GM21717 (cell line): ENCODE measurements around the gene ZC3H7B.
"Not testable (repeated sequence)": the region's sequence is repeated elsewhere in the genome, so short reads cannot be mapped to it uniquely, and the experiment has no call there.

Source experiments
- ATAC-seq: cut with Tn5 transposase; IDR thresholded peaks from one replicate; pipeline ENCODE4 v1.9.1; 2021; ENCODE audit warnings: mild to moderate bottlenecking, moderate library complexity; ENCODE audit not compliant: unreplicated experiment

ZC3H7B gene

DNA sequence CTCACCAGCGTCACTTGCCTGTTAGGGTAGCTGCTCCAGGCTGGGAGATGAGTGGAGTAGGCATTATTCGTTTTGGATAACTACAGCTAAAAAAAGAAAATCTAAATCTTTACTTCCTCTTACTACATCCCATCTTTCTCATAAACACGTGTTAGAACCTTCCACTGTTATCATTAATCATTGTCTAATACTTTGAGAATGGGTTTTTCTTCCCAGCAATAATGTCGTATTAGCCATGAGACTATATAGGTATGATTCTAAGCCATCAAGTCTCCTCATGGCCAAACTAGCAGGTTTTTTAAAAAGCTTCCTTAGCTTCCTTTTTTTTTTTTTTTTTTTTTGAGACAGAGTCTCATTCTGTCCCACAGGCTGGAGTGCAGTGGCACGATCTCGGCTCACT, 76.5 kb downstream of the ZC3H7B start:
- no peak for ATAC-seq

DNA sequence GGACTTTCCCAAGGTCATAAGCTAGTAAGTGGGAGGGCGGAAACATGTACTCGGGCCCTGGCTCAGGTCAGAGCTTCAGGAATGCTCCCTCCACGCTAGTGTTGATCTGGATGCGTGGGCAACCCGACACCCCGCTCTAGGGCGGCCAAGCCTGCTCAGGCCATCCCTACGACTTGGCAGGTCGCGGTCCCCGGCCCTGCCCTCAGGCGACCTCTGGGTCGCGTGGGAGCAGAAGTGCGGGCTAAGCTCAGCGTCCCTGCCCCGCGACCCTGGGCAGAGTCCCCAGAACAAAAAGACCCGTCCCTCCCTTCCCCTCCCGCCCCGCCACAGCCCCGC, 79.6 kb downstream of the ZC3H7B start:
- ATAC-seq: peak; percentile 19

DNA sequence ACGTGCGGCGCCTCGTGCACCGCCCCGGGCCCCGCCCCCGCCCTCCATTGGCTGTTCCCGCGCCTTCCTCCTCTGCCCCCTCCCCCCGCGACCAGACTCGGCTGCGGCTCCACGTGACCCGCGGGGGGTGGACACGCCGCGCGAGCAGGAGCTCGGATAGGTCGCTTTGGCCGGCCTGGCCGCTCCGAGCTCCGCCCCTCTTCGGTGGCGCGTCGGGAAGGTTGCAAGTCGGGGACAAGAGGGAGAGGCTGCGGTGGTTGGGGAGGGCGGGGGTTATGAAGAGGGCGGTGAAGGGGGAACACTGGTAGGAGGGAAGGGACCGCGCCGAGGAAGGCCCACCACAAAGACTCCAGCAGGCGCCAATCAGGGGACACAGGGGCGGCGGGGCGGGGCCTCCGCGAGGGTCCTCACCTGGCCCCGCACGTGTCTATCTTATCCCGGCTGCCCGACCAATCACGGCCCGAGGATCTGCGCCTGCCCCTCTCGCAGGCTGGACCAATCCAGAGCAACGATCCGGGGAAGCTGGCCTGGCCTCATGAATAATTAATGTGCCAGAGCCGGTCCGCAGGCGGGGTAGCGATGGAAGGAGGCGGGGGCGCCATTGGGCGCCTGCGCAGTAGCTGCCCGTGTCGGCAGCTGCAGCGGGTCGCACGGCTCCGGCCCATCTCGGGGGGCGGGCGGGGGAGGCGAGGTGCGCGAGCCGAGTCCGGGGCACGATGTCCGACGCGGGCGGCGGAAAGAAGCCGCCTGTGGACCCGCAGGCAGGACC, 80.2 kb downstream of the ZC3H7B start, which contains the start of gene TEF:
TSS of gene TEF (plus strand) at position 614 of the 769 bp plus-strand sequence. CDS start at position 717, 103 bp downstream.
- peak; percentile 80 for ATAC-seq

DNA sequence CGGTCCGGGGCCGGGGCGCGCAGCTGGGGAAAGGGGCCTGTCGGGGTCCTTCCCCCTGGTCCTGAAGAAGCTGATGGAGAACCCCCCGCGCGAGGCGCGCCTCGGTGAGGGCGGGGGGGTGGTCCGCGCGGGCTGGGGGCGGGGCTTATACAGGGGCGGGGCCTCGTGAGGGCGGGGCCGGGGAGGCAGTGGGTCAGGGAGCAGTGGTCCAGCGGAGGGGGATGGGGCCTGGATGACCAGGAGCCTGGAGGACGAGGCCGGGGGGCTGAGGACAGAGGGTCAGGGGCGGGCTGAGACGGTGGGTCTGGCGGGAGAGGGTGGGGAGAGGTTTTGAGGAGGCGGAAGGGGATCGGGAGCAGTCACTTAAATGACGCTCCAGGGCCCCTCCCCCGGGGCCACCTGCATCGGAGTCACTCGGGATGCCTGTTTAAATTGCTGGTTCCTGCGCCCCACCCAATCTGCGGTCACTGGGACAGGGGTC, 80.8 kb downstream of the ZC3H7B start:
- peak; percentile 28 for ATAC-seq

DNA sequence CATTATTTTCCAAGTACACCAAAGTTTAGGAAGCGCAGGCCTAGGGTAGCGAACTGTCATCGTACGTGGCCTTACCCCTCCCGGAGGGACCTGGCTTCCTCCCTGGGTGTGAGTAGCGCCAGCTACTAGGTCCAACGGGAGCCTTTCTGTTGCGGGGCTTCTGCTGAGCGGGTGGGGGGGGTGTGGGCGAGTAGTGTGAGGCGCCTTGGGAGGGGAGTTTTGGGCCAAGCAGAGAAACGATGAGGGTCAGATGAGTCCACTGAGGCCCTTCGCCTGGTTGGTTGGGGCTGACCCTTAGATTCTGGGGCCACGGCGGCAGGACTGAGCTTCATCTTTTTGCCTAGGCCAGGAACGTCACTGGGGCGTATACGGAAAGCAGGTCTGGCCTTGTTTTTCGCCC, 81.3 kb downstream of the ZC3H7B start:
- ATAC-seq: no peak

DNA sequence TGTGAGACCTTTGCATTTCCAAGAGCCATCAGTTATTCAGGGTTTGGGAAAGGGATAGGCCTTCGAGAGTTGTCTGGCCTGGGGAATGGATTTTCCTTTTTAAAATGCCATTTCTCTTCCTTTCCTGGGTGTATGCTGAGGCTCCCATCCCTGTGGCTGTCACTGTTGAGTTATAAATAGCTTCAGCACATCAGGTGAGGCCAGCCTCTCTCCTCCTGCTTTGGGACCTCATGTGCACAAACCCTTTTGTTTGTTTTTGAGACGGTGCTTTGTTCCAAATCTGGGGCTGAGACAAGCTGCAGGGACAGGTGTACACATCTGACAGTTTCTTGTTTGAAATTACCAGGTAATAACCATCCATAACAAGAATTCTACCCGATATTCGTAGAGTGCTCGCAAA, 81.8 kb downstream of the ZC3H7B start:
- ATAC-seq: no peak

DNA sequence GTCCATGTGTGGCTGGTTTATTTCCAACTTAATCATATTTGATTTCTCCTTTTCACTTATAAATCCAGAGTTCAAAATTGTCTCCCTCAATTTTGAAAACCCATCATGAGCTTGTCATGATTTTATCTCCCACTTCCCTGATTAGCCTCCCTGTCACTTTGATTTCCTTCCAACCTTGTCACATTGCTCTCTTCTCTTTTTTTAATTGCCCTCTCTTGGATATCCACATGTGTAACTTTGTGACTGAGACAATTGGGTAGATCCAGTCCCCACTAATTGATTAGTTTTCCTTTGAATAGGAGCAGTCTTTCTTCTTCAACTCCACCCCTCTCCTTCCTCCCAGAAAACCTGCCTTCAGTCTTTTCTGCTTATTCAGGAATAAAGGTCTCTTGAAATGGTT, 82.8 kb downstream of the ZC3H7B start:
- ATAC-seq: no peak

DNA sequence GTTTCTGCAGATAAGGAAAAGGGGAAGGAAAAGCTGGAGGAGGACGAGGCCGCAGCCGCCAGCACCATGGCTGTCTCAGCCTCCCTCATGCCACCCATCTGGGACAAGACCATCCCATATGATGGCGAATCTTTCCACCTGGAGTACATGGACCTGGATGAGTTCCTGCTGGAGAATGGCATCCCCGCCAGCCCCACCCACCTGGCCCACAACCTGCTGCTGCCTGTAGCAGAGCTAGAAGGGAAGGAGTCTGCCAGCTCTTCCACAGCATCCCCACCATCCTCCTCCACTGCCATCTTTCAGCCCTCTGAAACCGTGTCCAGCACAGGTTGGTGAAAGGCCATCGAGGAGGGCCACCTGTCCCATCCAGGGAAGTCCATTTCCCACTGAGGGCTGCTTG, 86.0 kb downstream of the ZC3H7B start:
- ATAC-seq: no peak

DNA sequence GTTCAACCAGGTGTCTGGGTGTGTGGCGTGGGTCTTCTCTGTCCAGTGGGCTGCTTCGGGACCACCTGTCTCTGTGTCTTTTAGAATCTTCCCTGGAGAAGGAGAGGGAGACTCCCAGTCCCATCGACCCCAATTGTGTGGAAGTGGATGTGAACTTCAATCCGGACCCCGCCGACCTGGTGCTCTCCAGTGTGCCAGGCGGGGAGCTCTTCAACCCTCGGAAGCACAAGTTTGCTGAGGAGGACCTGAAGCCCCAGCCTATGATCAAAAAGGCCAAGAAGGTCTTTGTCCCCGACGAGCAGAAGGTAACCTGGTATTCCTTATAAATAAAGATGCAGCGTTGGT, 92.7 kb downstream of the ZC3H7B start:
- ATAC-seq: no peak

DNA sequence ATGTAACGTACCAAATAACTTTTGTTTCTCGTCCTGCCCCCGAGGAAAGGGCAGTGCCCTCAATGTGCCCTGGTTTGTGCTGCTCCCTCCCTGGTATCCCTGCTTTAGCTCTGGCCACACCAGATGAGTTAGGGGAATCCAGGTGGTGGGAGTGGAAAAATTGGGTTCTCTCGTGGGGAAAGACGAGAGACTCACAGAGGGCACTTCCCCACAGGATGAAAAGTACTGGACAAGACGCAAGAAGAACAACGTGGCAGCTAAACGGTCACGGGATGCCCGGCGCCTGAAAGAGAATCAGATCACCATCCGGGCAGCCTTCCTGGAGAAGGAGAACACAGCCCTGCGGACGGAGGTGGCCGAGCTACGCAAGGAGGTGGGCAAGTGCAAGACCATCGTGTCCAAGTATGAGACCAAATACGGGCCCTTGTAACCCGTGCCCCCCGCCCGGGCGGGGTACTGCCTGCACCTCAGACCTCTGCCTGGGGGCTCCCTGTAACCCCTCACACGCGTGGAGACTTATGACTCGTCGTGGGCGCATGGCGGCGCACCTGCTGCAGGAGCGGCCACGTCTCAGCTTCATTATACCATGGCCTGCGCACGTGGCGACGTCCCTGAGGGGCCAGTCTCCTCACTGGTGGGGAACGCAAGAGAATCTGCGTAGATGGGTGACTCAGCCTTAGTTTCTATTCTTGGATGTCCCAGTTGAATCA, 94.4 kb downstream of the ZC3H7B start:
- no peak for ATAC-seq

DNA sequence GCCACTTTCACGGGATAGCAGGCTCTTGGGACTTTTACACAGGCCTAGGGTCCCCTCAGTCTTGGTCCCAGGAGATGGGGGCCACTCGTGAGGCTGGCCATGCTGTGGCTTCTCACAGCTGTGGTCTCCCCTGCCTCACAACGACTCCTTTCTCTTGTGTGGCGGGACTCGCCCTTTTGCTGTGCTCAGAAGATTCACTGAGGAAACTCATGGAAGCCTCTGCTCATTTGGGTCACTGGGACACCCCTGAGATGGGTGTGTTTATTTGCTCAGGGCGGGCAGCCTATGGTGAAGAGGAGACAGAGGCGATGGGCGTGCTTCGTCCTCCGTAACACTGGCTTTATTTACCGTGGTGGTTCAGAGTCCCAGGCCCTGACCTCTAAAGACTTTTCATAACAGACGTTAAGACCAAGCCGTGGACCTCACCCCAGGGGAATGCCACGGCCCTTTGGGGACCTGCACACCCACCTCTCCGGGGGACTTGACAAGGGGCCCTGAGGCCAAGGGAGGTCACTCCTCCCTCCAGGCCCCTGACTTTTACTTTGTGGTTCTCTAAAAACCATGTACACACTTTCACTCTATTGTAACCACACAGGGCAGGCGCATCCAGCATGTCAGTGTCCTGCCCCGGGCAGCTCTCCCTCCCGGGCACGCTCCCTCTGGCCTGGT, 96.0 kb downstream of the ZC3H7B start:
- no peak for ATAC-seq

DNA sequence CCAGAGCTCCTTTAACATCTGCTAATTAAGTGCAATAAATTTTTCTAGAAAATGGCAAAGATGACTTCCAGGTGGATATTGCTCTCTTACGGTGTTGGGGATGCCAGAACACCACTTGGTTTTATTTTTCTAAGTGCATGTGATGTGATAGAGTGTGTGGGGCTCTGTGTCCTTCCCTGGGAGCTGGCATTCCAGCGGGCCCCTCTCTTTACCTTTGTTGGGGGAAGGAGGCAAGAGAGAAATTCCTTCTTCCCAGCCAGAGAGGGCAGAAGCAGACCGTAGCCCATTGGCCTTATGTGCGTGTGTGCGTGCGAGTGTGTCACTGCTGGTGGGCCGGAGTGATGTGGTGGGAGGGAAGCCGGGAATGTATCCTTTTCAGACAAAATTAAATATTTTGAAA, 97.6 kb downstream of the ZC3H7B start:
- ATAC-seq: no peak

DNA sequence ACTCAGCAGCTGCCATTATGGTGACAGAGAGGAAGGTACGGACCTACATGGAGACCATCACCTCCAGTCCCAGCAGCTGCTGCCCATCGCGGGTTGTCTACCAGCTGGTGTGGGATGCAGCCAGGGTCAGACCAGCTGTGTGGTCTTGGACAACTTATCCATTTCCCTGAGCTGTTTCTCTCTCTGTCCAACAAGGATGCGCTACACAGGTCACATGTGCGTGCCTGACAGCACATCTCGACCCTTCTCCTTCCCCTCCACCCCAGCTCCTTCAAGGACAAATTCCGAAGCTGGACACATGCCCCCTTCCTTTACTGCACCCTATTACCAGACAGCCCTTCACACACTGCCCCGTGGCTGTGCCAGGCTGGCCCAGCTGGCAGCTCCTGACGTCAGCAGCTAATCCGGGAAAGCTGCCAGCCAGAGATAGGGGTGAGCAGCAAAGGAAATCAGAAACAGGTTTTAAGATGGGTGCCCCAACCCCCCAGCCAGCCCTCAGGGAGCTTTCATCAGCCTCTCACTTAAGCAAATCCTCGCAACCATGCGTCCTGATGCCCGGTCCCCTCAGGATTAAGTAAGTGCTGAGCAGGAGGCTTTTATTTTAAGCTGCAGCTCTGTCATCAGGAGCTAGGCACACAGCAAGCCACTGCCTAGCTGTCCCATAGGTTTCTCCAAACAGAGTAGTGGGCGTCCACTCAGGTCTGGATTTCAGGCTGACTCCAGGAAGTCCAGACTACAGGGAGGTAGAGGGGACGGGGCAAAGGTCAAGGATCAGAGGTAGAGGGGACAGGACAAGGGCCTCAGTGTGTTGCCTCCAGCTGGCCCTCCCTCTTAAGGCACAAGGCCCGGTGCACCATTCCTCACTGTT, 100.7 kb downstream of the ZC3H7B start:
- ATAC-seq: no peak

DNA sequence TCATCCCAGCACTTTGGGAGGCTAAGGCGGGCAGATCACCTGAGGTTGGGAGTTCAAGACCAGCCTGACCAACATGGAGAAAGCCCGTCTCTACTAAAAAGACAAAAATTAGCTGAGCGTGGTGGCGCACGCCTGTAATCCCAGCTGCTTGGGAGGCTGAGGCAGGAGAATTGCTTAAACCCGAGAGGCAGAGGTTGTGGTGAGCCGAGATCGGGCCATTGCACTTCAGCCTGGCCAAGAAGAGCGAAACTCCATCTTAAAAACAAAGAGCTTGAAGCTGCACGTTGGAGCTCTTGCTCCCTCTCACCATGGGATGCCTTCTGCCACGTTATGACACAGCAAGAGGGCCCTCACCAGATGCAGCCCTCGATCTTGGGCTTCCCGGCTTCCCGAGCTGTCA, 101.5 kb downstream of the ZC3H7B start:
- not testable (repeated sequence) for ATAC-seq

DNA sequence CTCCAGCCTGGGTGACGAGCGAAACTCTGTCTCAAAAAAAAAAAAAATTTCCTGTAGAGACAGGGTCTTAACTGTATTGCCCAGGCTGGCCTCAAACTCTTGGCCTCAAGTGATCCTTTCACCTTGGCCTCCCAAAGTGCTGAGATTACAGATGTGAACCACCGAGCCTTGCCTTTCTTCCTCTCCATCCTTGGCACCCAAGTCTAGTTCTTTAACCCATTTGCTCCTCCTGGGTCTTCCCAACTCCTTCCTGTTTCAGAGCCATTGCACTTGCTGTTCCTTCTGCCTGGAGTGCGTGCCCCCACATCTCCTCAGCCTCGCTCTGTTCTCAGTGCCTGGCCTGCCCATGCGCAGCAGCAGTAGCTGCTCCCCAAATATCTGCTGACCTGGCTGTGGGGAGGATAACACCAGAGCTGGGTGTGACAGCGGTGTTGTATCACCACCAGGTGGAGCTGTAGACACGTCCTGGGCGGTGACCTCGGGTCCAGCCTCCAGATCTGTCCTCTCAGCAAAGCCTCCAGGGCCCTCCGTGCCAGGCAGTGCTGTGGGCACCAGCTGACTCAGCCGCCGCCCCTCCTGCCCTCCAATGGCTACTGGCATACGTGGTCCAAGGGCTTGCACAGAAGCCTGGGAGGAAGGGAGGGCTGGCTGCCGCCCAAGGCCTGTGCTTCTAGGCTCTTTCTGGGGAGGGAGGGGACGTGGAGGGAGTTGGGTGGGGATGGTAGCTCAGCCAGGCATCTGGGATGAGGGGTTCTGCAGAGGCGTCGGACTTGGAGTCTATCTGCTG, 102.4 kb downstream of the ZC3H7B start:
- peak; percentile 59 for ATAC-seq

DNA sequence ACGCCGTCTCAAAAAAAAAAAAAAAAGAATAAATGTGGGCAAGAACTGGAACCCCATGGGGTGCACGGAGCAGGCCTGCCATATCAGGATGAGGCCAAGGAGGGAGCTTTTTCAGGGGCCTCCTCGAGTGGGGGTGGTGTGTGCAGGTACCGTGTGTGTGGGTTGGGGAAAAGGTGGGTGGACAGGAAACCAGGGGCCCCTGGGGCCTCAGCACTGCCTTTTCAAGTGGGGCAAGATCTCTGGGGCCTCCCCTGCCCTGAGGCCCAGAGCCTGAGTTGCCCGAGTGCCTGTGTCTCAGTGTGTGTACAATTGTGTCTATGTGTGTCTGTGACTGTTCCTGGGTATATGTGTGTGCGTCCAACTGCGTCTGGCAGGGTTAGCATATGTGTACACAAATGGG, 104.3 kb downstream of the ZC3H7B start:
- no peak for ATAC-seq

DNA sequence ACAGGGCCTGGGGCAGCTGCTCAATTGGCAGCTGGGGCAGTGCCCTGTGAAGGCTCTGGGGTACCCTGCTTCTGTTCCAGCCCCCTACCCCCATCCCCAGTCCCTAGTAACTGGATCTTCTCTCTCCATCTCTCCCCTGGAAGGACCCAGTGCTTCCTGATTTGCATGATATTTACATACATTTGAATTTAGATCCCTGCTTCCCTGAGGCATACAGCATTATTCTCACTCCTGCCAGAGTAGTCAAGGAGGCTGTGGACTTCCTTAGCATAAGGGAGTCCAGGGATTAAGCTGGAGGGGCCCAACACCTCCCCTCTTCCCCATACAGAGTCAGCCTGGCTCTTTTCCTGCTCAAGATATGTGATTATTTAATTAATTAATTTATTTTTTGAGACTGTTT, 105.1 kb downstream of the ZC3H7B start:
- ATAC-seq: no peak

DNA sequence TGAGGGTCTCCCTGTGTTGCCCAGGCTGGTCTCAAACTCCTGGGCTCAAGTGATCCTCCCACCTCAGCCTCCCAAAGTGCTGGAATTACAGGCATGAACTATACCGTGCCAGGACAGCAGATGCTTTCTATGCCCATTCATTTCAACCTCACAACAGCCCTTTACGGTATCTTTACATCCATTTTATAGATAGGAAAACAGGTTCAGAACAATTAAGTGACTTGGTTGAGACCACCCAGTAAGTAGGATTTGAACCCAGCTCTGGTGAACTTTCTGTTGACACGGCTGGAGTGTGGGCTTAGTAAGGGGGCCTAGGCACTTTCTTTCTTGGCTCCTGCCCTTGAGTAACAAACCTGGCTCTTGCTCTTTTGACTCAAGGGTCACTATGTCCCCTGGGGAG, 106.1 kb downstream of the ZC3H7B start:
- no peak for ATAC-seq

DNA sequence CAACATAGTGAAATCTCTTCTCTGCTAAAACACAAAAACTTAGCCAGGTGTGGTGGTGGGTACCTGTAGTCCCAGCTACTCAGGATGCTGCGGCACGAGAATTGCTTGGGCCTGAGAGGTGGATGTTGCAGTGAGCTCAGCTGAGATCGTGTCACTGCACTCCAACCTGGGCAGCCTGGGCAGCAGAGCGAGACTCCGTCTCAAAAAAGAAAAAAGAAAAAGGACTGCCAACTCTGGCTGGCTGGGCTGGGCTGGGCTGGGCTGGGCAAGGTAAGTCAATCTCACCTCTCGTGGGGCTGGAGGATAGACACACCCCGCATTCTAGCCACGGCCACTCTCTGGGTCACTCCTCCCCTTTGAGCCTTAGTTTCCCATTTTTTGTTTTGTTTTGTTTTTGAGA, 107.3 kb downstream of the ZC3H7B start:
- no peak for ATAC-seq
